Hematopoietic multipotent progenitor cell treated with erythropoietin and hydrocortisone succinate and interleukin-3 and kit ligand, for 15 days (in vitro differentiated cells): ENCODE measurements around the gene ELK4.

Experiments used
- DNase-seq: peaks from one replicate; pipeline ENCODE4 v3.0.0-alpha.2; 2015; ENCODE audit warnings: low spot score

ELK4 gene

GRCh38 chr1:205631768-205632668, at the start of gene ELK4:
TSS of gene ELK4 (minus strand) at chr1:205632011. CDS start at chr1:205623882, 8,129 bp downstream.
- peak; percentile 97 for DNase-seq

- DNase-seq: no peak
Measured at GRCh38 chr1:205681364-205681763, 49.6 kb upstream of the ELK4 start.

GRCh38 chr1:205680073-205680851, 48.5 kb upstream of the ELK4 start, which contains the start of gene SLC45A3:
TSS of gene SLC45A3 (minus strand) at chr1:205680509. CDS start at chr1:205664656, 15,853 bp downstream.
- peak; percentile 47 for DNase-seq

- DNase-seq: peak; percentile 83
Measured at GRCh38 chr1:205678286-205679111, 46.7 kb upstream of the ELK4 start.

- DNase-seq: no peak
Measured at GRCh38 chr1:205677167-205677566, 45.4 kb upstream of the ELK4 start.

- no peak for DNase-seq
Measured at GRCh38 chr1:205676597-205676996, 44.8 kb upstream of the ELK4 start.

- no peak for DNase-seq
Measured at GRCh38 chr1:205676002-205676401, 44.2 kb upstream of the ELK4 start.

- no peak for DNase-seq
Measured at GRCh38 chr1:205675247-205675646, 43.4 kb upstream of the ELK4 start.

GRCh38 chr1:205672970-205673369, 41.2 kb upstream of the ELK4 start:
- no peak for DNase-seq

- DNase-seq: no peak
Measured at GRCh38 chr1:205672395-205672889, 40.6 kb upstream of the ELK4 start.

GRCh38 chr1:205670611-205671430, 39.0 kb upstream of the ELK4 start:
- DNase-seq: no peak

GRCh38 chr1:205670150-205670446, 38.3 kb upstream of the ELK4 start:
- DNase-seq: no peak

- DNase-seq: peak; percentile 29
Measured at GRCh38 chr1:205669341-205670149, 37.7 kb upstream of the ELK4 start.

- DNase-seq: no peak
Measured at GRCh38 chr1:205668951-205669340, 37.1 kb upstream of the ELK4 start.

- DNase-seq: no peak
Measured at GRCh38 chr1:205667909-205668643, 36.3 kb upstream of the ELK4 start.

- no peak for DNase-seq
Measured at GRCh38 chr1:205666372-205667166, 34.8 kb upstream of the ELK4 start.

- DNase-seq: no peak
Measured at GRCh38 chr1:205665201-205666045, 33.6 kb upstream of the ELK4 start.
